ENCODE measurements around the gene VPS51. TPM values are rescaled to one million over a fixed set of nuclear protein-coding genes. Genes with fewer than 3 reads are reported as not detected.
"Not testable (repeated sequence)": the region's sequence is repeated elsewhere in the genome, so short reads cannot be mapped to it uniquely, and the experiment has no call there.

VPS51 gene
- total RNA-seq, 2 experiments from 2014 or later = 104 to 116 TPM

GRCh38 chr11:65147352-65148075 lies 51.5 kb downstream of the VPS51 start:
- Mint-ChIP-seq H3K9me3 (ENCODE audit: low read depth) (no peaks in the 10 kb centered on the region), H3K27ac (no peak overlapping the region), H3K4me3 (no peak overlapping the region), H3K36me3 (no peaks in the 10 kb centered on the region), H3K4me1 (peaks cover 17% of the 10 kb centered on the region), H3K27me3 (peaks cover 10% of the 10 kb centered on the region)
- CTCF ChIA-PET = interaction anchor here (0.6 to 1.4 kb wide), 7 partner anchors 8 to 479 kb away, joined by 3 to 7 read pairs (median 3); partner anchors contain the start of gene CDC42BPG
- DNase-seq (no peak), ATAC-seq (no peak)

GRCh38 chr11:65148657-65149056 lies 52.6 kb downstream of the VPS51 start:
- DNase-seq = no peak
- no peak for ATAC-seq
- Mint-ChIP-seq H3K36me3 (no peaks in the 10 kb centered on the region), H3K27ac (no peak overlapping the region), H3K4me3 (no peak overlapping the region), H3K27me3 (peaks cover 12% of the 10 kb centered on the region), H3K4me1 (peaks cover 21% of the 10 kb centered on the region), H3K9me3 (ENCODE audit: low read depth) (no peaks in the 10 kb centered on the region)
- CTCF ChIA-PET = interaction anchor here (1.1 kb wide), 1 partner anchor 102 kb away, joined by 3 read pairs; no protein-coding TSS in a partner anchor

- H3K27me3 Mint-ChIP-seq; H3K36me3 Mint-ChIP-seq; H3K27ac Mint-ChIP-seq; DNase-seq; H3K4me3 Mint-ChIP-seq; H3K9me3 Mint-ChIP-seq (ENCODE audit: low read depth); ATAC-seq: not testable (repeated sequence)
- CTCF ChIA-PET = interaction anchor here (0.7 kb wide), 2 partner anchors 17 to 442 kb away, joined by 3 to 4 read pairs; no protein-coding TSS in a partner anchor
- peaks cover 21% of the 10 kb centered on the region for H3K4me1 Mint-ChIP-seq
Measured at GRCh38 chr11:65150131-65150508, 54.1 kb downstream of the VPS51 start.

- Mint-ChIP-seq H3K9me3 (ENCODE audit: low read depth) (no peaks in the 10 kb centered on the region), H3K36me3 (no peaks in the 10 kb centered on the region), H3K27ac (no peak overlapping the region), H3K27me3 (peaks cover 4% of the 10 kb centered on the region), H3K4me1 (peaks cover 21% of the 10 kb centered on the region), H3K4me3 (no peak overlapping the region)
- CTCF ChIA-PET = interaction anchor here (0.7 kb wide), 2 partner anchors 17 to 443 kb away, joined by 3 to 4 read pairs; no protein-coding TSS in a partner anchor
- ATAC-seq (peak; percentile 63), DNase-seq (peak; percentile 54)
Measured at GRCh38 chr11:65150509-65151299, 54.7 kb downstream of the VPS51 start.

GRCh38 chr11:65151331-65151899 lies 55.4 kb downstream of the VPS51 start:
- Mint-ChIP-seq H3K9me3 (ENCODE audit: low read depth) (no peaks in the 10 kb centered on the region), H3K27me3 (peaks cover 4% of the 10 kb centered on the region), H3K27ac (no peak overlapping the region), H3K4me3 (no peak overlapping the region), H3K4me1 (peaks cover 21% of the 10 kb centered on the region), H3K36me3 (no peaks in the 10 kb centered on the region)
- no peak for ATAC-seq
- CTCF ChIA-PET = interaction anchor here (1.2 to 1.7 kb wide), 2 partner anchors 14 to 29 kb away, joined by 3 to 4 read pairs; no protein-coding TSS in a partner anchor
- no peak for DNase-seq

GRCh38 chr11:65152122-65152521 lies 56.1 kb downstream of the VPS51 start:
- H3K4me3 Mint-ChIP-seq = no peak overlapping the region

GRCh38 chr11:65156256-65156655 lies 60.2 kb downstream of the VPS51 start:
- Mint-ChIP-seq H3K36me3 (no peaks in the 10 kb centered on the region), H3K27me3 (peaks cover 17% of the 10 kb centered on the region), H3K27ac (no peak overlapping the region), H3K9me3 (ENCODE audit: low read depth) (no peaks in the 10 kb centered on the region), H3K4me1 (peaks cover 18% of the 10 kb centered on the region), H3K4me3 (no peak overlapping the region)
- DNase-seq (no peak), ATAC-seq (no peak)
- CTCF ChIA-PET = interaction anchor here (1.1 kb wide), 1 partner anchor 20 kb away, joined by 3 read pairs; no protein-coding TSS in a partner anchor

More at GRCh38 chr11:65152122-65152521, 56.1 kb downstream of the VPS51 start:
- H3K4me1 Mint-ChIP-seq = peaks cover 21% of the 10 kb centered on the region
- H3K9me3 Mint-ChIP-seq (ENCODE audit: low read depth) = no peaks in the 10 kb centered on the region
- CTCF ChIA-PET = interaction anchor here (1.2 to 1.7 kb wide), 2 partner anchors 14 to 29 kb away, joined by 3 to 4 read pairs; no protein-coding TSS in a partner anchor
- ATAC-seq (no peak), DNase-seq (no peak)
- no peak overlapping the region for H3K27ac Mint-ChIP-seq
- H3K36me3 Mint-ChIP-seq = no peaks in the 10 kb centered on the region
- H3K27me3 Mint-ChIP-seq = peaks cover 6% of the 10 kb centered on the region

- Mint-ChIP-seq H3K27ac (no peak overlapping the region), H3K4me3 (no peak overlapping the region), H3K4me1 (peaks cover 18% of the 10 kb centered on the region), H3K9me3 (ENCODE audit: low read depth) (no peaks in the 10 kb centered on the region), H3K36me3 (no peaks in the 10 kb centered on the region), H3K27me3 (peaks cover 17% of the 10 kb centered on the region)
- CTCF ChIA-PET = interaction anchor here (1.1 kb wide), 1 partner anchor 21 kb away, joined by 3 read pairs; no protein-coding TSS in a partner anchor
- ATAC-seq = no peak
- no peak for DNase-seq
Measured at GRCh38 chr11:65156926-65157325, 60.9 kb downstream of the VPS51 start.

- no peaks in the 10 kb centered on the region for H3K9me3 Mint-ChIP-seq (ENCODE audit: low read depth)
- H3K36me3 Mint-ChIP-seq = no peaks in the 10 kb centered on the region
- H3K4me1 Mint-ChIP-seq = peaks cover 14% of the 10 kb centered on the region
- ATAC-seq (no peak), DNase-seq (no peak)
- H3K27me3 Mint-ChIP-seq = peaks cover 19% of the 10 kb centered on the region
- no peak overlapping the region for H3K27ac Mint-ChIP-seq
- H3K4me3 Mint-ChIP-seq = no peak overlapping the region
- CTCF ChIA-PET = no interaction called here
Measured at GRCh38 chr11:65157336-65157735, 61.3 kb downstream of the VPS51 start.

GRCh38 chr11:65159012-65159411 lies 63.0 kb downstream of the VPS51 start:
- Mint-ChIP-seq H3K36me3 (no peaks in the 10 kb centered on the region), H3K27me3 (peaks cover 16% of the 10 kb centered on the region), H3K4me3 (no peak overlapping the region), H3K27ac (no peak overlapping the region), H3K4me1 (peaks cover 9% of the 10 kb centered on the region), H3K9me3 (ENCODE audit: low read depth) (no peaks in the 10 kb centered on the region)
- DNase-seq = no peak
- CTCF ChIA-PET = no interaction called here
- no peak for ATAC-seq

GRCh38 chr11:65160643-65161042 lies 64.6 kb downstream of the VPS51 start:
- no peaks in the 10 kb centered on the region for H3K36me3 Mint-ChIP-seq
- H3K4me1 Mint-ChIP-seq = peaks cover 9% of the 10 kb centered on the region
- H3K4me3 Mint-ChIP-seq = no peak overlapping the region
- H3K27ac Mint-ChIP-seq = no peak overlapping the region
- peaks cover 16% of the 10 kb centered on the region for H3K27me3 Mint-ChIP-seq
- DNase-seq = no peak
- CTCF ChIA-PET = no interaction called here
- no peaks in the 10 kb centered on the region for H3K9me3 Mint-ChIP-seq (ENCODE audit: low read depth)
- no peak for ATAC-seq

Data from activated CD8-positive, alpha-beta memory T cell treated with anti-CD3 and anti-CD28 coated beads, Interleukin-2, amount 10 ng/mL, durations not matched to agents 7 days and 5 days (primary cell).